Activated naive CD4-positive, alpha-beta T cell treated with anti-CD3 and anti-CD28 coated beads, Interleukin-2, amount 50 U/mL, for 72 hours (primary cell): Measurements from ENCODE around the gene ARHGAP25. TPM values are rescaled to one million over a fixed set of nuclear protein-coding genes. Genes with fewer than 3 reads are reported as not detected.

Source experiments
- ATAC-seq, 2 donors: fragments of 150-1000 bp; cut with Tn5 transposase; 2 replicates each; pipeline ENCODE4 v1.10.0; 2021; ENCODE audit warnings: mild to moderate bottlenecking in 2 of 2, moderate library complexity in 2 of 2
- DNase-seq, 2 donors: peaks; one replicate each; pipeline ENCODE4 v3.0.0; 2021 to 2022; ENCODE audit warnings: low spot score in 2 of 2
- H3K27ac Mint-ChIP-seq, 2 donors: one replicate each; pipeline ENCODE4 v1.8.0; 2022; ENCODE audit warnings: mild to moderate bottlenecking in 2 of 2, mixed read lengths in 2 of 2
- H3K36me3 Mint-ChIP-seq, 2 donors: one replicate each; pipeline ENCODE4 v1.8.0; 2022; ENCODE audit warnings: mixed read lengths in 2 of 2
- H3K9me3 Mint-ChIP-seq, 2 donors: one replicate each; pipeline ENCODE4 v1.8.0; 2022; ENCODE audit warnings: mixed read lengths in 2 of 2
- total RNA-seq, 2 donors: library from RNA; stranded (reverse); gene quantifications; one replicate each; pipeline ENCODE4 v1.2.3, GENCODE V29; 2022

The ARHGAP25 gene
- total RNA-seq, 2 donors from 2014 or later: 37.7 to 43.0 TPM

DNA sequence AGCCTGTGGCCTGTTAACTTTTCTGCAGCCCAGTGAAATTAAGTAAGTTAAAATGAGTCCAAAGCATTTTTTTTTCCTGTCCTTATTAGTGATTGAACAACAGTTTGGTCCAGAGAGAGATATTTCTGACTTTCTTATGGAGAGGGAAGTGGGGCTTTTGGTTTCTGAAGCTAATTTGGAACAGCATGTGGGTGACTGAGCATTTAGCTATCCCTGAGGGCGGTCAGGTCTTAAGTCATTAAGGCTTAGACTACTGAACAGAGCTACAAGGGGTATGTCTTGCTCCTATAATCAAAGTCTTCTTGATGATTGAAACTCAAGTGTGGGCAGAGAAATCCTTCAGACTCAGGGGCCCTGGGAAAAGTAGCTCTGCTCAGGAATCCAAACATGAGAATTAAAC lies 14.0 kb downstream of the ARHGAP25 start:
- Mint-ChIP-seq H3K36me3 (peaks cover 26 to 36% of the 10 kb centered on the region in 2 donors), H3K27ac (peak overlapping the region; percentile 51 to 61), H3K9me3 (no peaks in the 10 kb centered on the region)
- ATAC-seq: no peak
- no peak for DNase-seq

DNA sequence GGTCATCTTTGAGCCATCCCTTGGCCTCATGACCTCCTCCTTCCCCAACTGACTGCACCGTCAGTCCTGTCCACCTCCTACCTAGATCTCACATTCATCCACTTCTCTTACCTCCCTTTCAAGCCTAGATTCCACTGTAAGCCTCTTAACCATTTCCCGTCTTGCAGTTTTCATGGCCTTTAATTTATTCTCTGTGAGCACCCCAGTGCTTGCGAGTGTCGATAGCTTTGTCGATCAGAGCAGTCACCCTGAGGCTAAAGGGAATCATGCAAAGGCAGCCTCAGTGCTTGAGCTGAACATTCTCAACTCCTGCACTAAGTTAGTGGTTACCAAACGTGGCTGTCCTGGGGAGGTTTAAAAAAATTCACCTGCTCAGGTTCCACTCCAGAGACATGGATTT lies 14.7 kb downstream of the ARHGAP25 start:
- H3K36me3 Mint-ChIP-seq: peaks cover 27 to 39% of the 10 kb centered on the region in 2 donors
- peak overlapping the region; percentile 18 to 51 for H3K27ac Mint-ChIP-seq
- DNase-seq: no peak
- no peak for ATAC-seq
- H3K9me3 Mint-ChIP-seq: no peaks in the 10 kb centered on the region

DNA sequence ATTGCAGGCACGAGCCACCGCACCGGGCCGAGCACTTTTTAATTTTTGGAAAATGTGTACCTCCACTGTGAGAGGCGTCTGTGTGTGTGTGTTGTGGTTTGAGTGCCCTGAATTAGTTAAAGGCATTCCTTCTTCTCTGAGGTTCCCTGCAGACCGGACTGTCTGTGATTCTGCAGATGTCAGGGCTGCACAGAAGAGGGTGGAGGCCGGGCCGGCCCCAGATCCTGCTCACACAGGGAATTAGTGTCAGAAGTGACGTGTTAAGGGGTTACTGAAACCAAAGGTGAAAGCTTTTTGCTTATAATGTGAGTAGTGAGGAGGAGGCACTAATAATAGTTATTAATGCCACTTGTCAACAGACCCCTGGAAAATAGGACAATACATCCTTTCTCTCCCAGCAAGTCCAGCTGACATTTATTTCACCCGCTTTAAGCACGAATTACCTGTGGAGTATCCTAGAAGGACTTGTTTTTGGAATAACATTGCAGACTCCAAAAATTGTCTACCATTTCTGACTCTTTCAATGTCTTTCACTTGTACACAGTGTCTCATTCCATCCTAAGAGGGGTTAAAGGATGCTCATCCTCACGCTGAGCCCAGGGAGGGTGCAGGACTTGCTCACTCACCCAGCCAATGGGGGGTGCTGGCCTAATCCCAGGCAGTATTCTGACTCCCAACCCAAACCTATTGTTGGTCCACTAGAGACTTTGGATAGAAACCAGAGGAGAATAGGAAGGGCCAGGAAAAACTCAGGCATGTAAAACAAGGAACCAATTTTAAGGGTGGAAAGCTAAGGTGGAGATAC lies 16.2 kb downstream of the ARHGAP25 start:
- ATAC-seq: no peak
- no peak for DNase-seq
- Mint-ChIP-seq H3K36me3 (peaks cover 20 to 35% of the 10 kb centered on the region in 2 donors), H3K27ac (peak overlapping the region; percentile 67 to 83), H3K9me3 (no peaks in the 10 kb centered on the region)

DNA sequence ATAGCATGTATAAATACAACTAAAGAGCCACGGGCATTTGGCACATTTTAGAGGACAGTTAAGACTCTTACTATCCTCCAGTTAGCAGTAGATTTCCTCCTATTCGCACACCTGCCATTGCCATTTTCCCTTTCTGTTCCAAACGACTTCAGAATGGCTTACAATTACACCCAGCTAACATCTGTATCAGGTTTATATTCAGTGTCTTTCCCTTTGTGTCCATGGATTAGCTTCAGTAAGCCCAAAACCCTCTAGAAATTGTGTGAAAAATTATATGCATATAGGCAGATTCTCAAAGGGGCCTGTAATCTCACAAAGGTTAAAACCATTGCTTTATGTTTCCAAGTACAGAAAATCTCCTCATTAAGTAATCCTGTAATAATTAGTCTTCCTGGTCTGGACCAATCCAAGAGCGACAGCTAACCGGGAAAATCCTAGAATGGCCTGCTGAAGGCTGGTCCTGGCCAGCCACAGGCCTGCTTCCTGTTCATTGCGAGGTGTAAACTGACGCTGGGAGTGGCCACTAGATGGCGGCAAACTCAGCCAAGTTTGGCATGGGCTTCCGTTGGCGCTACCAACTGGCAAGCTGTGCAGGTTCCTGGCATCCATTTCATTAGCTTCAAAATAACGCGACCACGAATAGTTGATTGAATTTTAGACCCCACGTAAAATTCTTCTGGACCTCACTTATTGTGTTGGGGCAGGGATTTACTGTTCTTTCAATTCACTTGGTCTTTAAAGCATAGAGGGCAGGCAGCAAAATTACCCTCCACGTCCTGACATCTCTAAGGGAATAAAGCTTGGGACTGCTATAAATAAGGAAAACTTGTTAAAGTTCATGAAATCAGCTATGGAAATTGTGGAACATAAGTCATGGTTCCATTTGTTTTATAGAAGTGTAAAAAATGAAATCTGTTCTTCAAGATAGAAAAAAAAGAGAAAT lies 17.1 kb downstream of the ARHGAP25 start:
- peak overlapping the region; percentile 83 to 87 for H3K27ac Mint-ChIP-seq
- peaks cover 3 to 5% of the 10 kb centered on the region in 2 donors for H3K9me3 Mint-ChIP-seq
- H3K36me3 Mint-ChIP-seq: peaks cover 27 to 38% of the 10 kb centered on the region in 2 donors
- ATAC-seq: peak; percentile 94
- peak; percentile 88 to 90 for DNase-seq

DNA sequence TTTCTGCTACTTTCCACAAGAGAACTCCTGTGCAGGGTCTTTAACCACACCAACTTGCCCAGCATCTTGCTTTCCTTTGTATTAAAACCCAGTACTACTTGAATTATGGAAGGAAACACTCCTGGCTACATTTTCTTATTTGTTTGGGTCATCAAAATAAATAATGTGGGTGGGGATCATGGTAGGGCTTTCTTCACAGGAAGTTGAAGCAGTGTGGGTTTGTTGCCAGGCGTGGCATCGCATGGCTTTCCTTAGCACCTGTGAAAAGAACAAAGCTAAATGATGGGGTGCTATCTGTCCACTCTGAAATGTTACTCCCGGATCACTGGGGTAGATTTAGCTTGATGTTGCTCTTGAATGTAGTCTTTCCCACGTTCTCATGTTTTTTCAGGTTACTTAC lies 18.7 kb downstream of the ARHGAP25 start:
- Mint-ChIP-seq H3K9me3 (peaks cover 5 to 10% of the 10 kb centered on the region in 2 donors), H3K27ac (peak overlapping the region; percentile 73 to 89), H3K36me3 (peaks cover 38 to 44% of the 10 kb centered on the region in 2 donors)
- ATAC-seq (no peak), DNase-seq (peak in 1 of 2 donors; percentile 1)

DNA sequence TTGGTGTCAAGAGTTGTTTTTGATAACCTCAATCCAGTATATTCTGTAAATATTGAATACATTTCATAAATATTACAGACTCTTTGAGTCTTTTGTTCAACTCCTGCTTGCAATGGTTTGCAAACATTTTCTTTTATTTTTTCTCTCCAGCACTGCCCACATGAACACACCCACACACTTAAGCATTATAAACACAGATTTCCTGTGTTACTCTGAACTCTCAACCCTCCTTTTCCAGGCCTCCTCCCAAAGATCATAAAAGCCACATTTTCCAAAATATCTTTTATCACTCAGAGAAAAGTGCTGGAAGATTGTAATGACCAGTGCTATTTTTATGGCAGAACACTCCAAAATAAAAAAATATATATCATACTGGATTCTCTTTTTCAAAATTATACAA lies 20.5 kb downstream of the ARHGAP25 start:
- H3K36me3 Mint-ChIP-seq: peaks cover 46 to 55% of the 10 kb centered on the region in 2 donors
- peak overlapping the region; percentile 89 to 92 for H3K27ac Mint-ChIP-seq
- no peak for DNase-seq
- no peak for ATAC-seq
- H3K9me3 Mint-ChIP-seq: peaks cover 5 to 10% of the 10 kb centered on the region in 2 donors

DNA sequence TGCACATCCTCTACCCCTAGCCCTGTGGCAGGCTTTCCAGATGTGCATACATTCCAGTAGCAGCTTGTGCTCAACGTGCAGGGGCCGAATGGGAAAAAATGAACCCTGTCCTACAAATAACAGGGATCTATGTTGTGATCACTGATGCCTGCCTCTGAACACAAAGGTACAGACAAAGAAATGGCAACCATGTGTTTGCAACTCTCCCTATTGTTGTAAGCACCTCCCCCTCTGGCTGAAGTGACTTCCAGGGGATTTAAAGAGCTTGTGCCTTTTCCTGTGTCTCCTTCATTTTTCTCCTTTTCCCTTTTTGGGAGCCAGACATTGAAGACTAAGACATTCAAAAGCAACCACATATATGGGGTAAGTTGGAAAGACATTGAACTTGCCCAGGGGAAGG lies 21.6 kb downstream of the ARHGAP25 start:
- ATAC-seq: no peak
- DNase-seq: no peak
- Mint-ChIP-seq H3K36me3 (peaks cover 46 to 55% of the 10 kb centered on the region in 2 donors), H3K27ac (peak overlapping the region; percentile 45 to 69), H3K9me3 (peaks cover 5 to 10% of the 10 kb centered on the region in 2 donors)

- ATAC-seq (no peak), DNase-seq (no peak)
- Mint-ChIP-seq H3K27ac (peak overlapping the region in 1 of 2 donors; percentile 69), H3K9me3 (peaks cover 5 to 10% of the 10 kb centered on the region in 2 donors), H3K36me3 (peaks cover 46 to 55% of the 10 kb centered on the region in 2 donors)
Measured at GRCh38 chr2:68757081-68757480, 22.5 kb downstream of the ARHGAP25 start.

DNA sequence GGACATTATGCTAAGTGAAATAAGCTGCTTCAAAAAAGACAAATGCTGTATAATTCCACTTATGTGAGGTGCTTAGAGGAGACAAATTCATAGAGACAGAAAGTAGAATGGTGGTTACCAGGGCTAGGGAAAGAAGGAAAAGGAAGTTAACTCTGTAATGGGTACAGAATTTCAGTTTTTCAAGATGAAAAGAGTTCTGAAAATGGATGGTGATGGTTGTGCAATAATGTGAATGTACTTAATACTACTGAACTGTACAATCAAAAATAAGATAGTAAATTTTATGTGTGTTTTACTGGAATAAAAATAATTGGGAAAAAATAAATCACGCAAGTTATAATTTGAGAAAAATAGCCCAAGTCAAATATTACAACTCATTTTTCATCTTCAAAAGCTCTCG lies 27.5 kb downstream of the ARHGAP25 start:
- DNase-seq (no peak), ATAC-seq (no peak)
- H3K27ac Mint-ChIP-seq: peak overlapping the region; percentile 1 to 85
- H3K9me3 Mint-ChIP-seq: peaks cover 0 to under 1% of the 10 kb centered on the region in 2 donors
- H3K36me3 Mint-ChIP-seq: peaks cover 14 to 18% of the 10 kb centered on the region in 2 donors

DNA sequence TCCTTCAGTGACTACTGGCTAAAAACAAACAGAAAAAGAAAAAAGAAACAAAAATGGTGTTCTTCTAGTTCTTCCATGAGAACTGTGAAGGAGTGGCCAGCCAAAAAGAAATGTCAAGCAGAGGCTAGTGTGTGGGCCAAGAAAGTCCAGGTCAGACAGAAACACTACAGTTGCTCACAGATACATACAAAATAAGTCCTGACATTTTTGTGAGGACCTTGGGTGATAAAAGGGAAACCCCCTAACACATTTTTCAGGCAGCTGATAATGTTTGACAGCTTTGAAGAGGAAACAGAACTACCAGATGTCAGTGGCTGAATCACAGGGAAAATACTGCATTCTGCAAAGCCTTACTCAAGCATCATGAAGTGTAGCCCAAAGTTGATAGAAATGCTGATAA lies 28.1 kb downstream of the ARHGAP25 start:
- peaks cover 12 to 13% of the 10 kb centered on the region in 2 donors for H3K36me3 Mint-ChIP-seq

DNA sequence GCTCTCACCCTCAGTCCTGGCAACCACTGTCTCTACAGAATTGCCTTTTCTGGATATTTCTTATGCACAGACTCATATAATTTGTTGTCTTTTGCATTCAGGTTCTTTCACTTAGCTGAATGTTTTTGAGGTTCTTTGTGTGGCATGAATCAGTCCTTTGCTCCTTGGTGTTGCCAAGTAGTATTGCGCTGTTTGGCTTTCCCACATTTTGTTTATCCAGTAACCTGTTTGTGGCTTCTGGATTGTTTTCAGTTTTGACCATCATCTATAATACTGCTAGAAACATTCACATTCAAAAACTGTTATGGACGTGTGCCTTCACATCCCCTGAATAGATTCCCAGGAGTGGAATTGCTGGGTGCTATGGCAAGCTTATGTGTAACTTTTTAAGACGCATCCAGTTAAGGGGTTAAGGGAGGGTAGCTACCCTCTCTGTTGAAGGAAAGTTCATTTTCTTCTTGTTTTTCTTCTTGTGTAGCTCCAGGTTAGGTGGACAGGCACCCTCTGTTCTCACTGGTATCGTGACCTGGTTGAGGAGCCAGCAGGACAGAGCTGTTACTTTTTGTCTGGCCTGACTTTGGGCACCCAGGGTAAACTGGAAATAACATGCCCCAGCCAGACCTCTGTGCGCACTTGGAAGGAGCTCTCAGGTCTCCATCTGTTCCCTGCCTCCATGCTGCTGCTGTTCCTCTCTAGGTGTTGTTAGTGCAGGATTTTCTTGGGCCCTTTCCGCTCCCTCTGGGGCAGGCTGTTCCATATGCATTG lies 29.6 kb downstream of the ARHGAP25 start:
- ATAC-seq (no peak), DNase-seq (no peak)
- peak overlapping the region; percentile 79 to 95 for H3K27ac Mint-ChIP-seq
- peaks cover 0 to 5% of the 10 kb centered on the region in 2 donors for H3K36me3 Mint-ChIP-seq
- H3K9me3 Mint-ChIP-seq: no peaks in the 10 kb centered on the region

More for the DNA sequence above, 28.1 kb downstream of the ARHGAP25 start:
- Mint-ChIP-seq H3K9me3 (no peaks in the 10 kb centered on the region), H3K27ac (peak overlapping the region; percentile 62 to 85)
- ATAC-seq: peak; percentile 29 to 67
- peak in 1 of 2 donors; percentile 29 for DNase-seq

DNA sequence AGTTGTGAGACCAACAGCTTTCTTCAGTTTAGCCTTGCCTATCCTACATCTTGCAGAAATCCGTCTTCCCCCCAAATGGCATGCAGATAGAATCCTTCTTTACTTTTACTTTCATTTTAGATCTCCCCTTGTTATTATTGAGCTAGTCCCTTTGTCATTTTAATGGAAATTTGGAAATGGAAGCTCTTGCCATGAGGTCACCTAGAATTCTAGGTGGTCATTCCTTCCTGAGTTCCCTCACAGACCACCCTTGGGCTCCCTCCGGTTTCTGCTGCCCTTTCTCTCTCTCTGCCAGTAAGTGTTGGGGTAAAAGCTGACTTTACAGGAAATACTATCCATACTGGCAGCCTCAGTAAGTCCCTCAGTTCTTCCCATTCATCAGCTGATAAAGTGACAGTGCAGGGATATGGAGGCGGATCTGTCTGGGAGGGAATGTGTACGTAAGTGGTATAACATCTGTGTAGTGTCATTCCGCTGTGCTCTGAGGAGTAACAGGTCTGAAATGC lies 30.2 kb downstream of the ARHGAP25 start:
- Mint-ChIP-seq H3K9me3 (no peaks in the 10 kb centered on the region), H3K36me3 (peaks cover 0 to under 1% of the 10 kb centered on the region in 2 donors), H3K27ac (peak overlapping the region; percentile 79 to 95)
- no peak for ATAC-seq
- DNase-seq: no peak

DNA sequence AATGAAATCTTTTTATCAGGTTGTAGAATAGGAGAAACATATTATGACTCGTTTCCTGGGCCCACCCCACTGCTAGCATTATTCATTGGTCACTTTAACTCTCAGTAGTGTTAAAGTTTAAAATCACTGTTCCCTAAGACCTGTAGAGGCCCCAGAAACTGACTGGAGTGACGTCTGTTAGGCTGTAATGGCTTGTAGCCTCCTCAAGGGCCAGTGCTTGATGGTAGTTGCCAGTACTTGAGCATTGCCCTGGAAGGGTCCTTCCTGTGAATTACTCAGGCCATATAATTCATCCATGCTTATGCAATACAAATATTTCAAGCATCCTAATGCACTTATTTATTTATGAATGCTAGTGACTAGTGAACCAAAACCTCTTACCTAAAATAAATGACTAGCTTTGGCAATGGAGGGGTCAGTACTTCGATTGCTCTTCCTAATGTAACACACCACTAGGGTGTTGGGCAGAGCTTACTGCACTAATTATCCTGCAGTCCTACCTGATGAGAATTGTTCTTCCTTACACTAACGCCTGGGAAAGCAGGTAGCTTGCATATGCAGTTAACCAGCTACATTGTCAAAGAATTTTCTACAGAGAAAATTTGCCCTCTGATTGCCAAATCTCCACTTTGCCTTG lies 31.2 kb downstream of the ARHGAP25 start:
- ATAC-seq (no peak), DNase-seq (no peak)
- H3K9me3 Mint-ChIP-seq: no peaks in the 10 kb centered on the region

GRCh38 chr2:68766376-68766845 lies 31.8 kb downstream of the ARHGAP25 start:
- Mint-ChIP-seq H3K27ac (peak overlapping the region; percentile 79 to 95), H3K36me3 (no peaks in the 10 kb centered on the region), H3K9me3 (no peaks in the 10 kb centered on the region)
- DNase-seq: peak; percentile 62 to 76
- ATAC-seq: peak; percentile 55 to 69

More for the DNA sequence above, 31.2 kb downstream of the ARHGAP25 start:
- Mint-ChIP-seq H3K36me3 (no peaks in the 10 kb centered on the region), H3K27ac (peak overlapping the region; percentile 79 to 95)
